HEK293 (cell line): ENCODE measurements around the gene TRAPPC1.

Experiments
- GFI1B ChIP-seq: fragments of 450-650 bp; formaldehyde crosslinking; IDR thresholded peaks from 2 replicates; pipeline ENCODE4 v1.5.1; 2016; ENCODE audit warnings: missing biosample characterization, missing genetic modification characterization
- GLIS2 ChIP-seq: fragments of 450-650 bp; formaldehyde crosslinking; IDR thresholded peaks from 2 replicates; pipeline ENCODE4 v1.5.1; 2016; ENCODE audit warnings: missing biosample characterization, missing genetic modification characterization
- KLF7 ChIP-seq: fragments of 450-650 bp; formaldehyde crosslinking; IDR thresholded peaks from 2 replicates; pipeline ENCODE4 v1.5.1; 2016; ENCODE audit warnings: missing biosample characterization, missing genetic modification characterization, borderline replicate concordance
- OVOL3 ChIP-seq: fragments of 450-650 bp; formaldehyde crosslinking; IDR thresholded peaks from 2 replicates; pipeline ENCODE4 v1.5.1; 2016; ENCODE audit warnings: missing biosample characterization, missing genetic modification characterization
- TRIM28 ChIP-seq: IDR thresholded peaks from 2 replicates; pipeline ENCODE4 v1.6.1; 2011; ENCODE audit warnings: low read length, control low read depth, borderline replicate concordance
- WT1 ChIP-seq: fragments of 450-650 bp; formaldehyde crosslinking; IDR thresholded peaks from 2 replicates; pipeline ENCODE4 v1.5.1; 2016; ENCODE audit warnings: missing biosample characterization, missing genetic modification characterization
- ZBTB21 ChIP-seq: fragments of 450-650 bp; formaldehyde crosslinking; IDR thresholded peaks from 2 replicates; pipeline ENCODE4 v1.5.1; 2017; ENCODE audit warnings: missing biosample characterization, missing genetic modification characterization
- ZFP37 ChIP-seq: fragments of 450-650 bp; formaldehyde crosslinking; IDR thresholded peaks from 2 replicates; pipeline ENCODE4 v1.5.1; 2016; ENCODE audit warnings: missing biosample characterization, missing genetic modification characterization
- ZNF138 ChIP-seq: fragments of 450-650 bp; formaldehyde crosslinking; IDR thresholded peaks from 2 replicates; pipeline ENCODE4 v1.5.1; 2016; ENCODE audit warnings: missing biosample characterization, missing genetic modification characterization, borderline replicate concordance
- ZNF155 ChIP-seq: fragments of 450-650 bp; formaldehyde crosslinking; IDR thresholded peaks from 2 replicates; pipeline ENCODE4 v1.5.1; 2016; ENCODE audit warnings: missing biosample characterization, missing genetic modification characterization
- ZNF169 ChIP-seq: fragments of 450-650 bp; formaldehyde crosslinking; IDR thresholded peaks from 2 replicates; pipeline ENCODE4 v1.5.1; 2016; ENCODE audit warnings: missing biosample characterization, missing genetic modification characterization
- ZNF19 ChIP-seq: fragments of 450-650 bp; formaldehyde crosslinking; IDR thresholded peaks from 2 replicates; pipeline ENCODE4; 2016; ENCODE audit warnings: missing biosample characterization, missing genetic modification characterization, low read depth
- ZNF2 ChIP-seq: fragments of 450-650 bp; formaldehyde crosslinking; IDR thresholded peaks from 2 replicates; pipeline ENCODE4 v1.5.1; 2016; ENCODE audit warnings: missing biosample characterization, missing genetic modification characterization
- ZNF24 ChIP-seq: fragments of 450-650 bp; formaldehyde crosslinking; IDR thresholded peaks from 2 replicates; pipeline ENCODE4 v1.5.1; 2016; ENCODE audit warnings: missing biosample characterization, missing genetic modification characterization
- ZNF248 ChIP-seq: fragments of 450-650 bp; formaldehyde crosslinking; IDR thresholded peaks from 2 replicates; pipeline ENCODE4 v1.5.1; 2017; ENCODE audit warnings: missing biosample characterization, missing genetic modification characterization
- ZNF266 ChIP-seq: fragments of 450-650 bp; formaldehyde crosslinking; IDR thresholded peaks from 2 replicates; pipeline ENCODE4 v1.5.1; 2016; ENCODE audit warnings: missing biosample characterization, missing genetic modification characterization, low read depth
- ZNF302 ChIP-seq: fragments of 450-650 bp; formaldehyde crosslinking; IDR thresholded peaks from 2 replicates; pipeline ENCODE4 v1.5.1; 2016; ENCODE audit warnings: missing biosample characterization, missing genetic modification characterization, low read depth
- ZNF48 ChIP-seq: fragments of 450-650 bp; formaldehyde crosslinking; IDR thresholded peaks from 2 replicates; pipeline ENCODE4 v1.5.1; 2016; ENCODE audit warnings: missing biosample characterization, missing genetic modification characterization
- ZNF521 ChIP-seq: fragments of 450-650 bp; formaldehyde crosslinking; IDR thresholded peaks from 2 replicates; pipeline ENCODE4 v1.5.1; 2017; ENCODE audit warnings: missing biosample characterization, mild to moderate bottlenecking, missing genetic modification characterization
- ZNF529 ChIP-seq: fragments of 450-650 bp; formaldehyde crosslinking; IDR thresholded peaks from 2 replicates; pipeline ENCODE4 v1.5.1; 2017; ENCODE audit warnings: missing genetic modification characterization, missing biosample characterization; ENCODE audit not compliant: insufficient replicate concordance
- ZNF530 ChIP-seq: fragments of 450-650 bp; formaldehyde crosslinking; IDR thresholded peaks from 2 replicates; pipeline ENCODE4 v1.5.1; 2016; ENCODE audit warnings: low read depth, missing biosample characterization, missing genetic modification characterization
- ZNF555 ChIP-seq: fragments of 450-650 bp; formaldehyde crosslinking; conservative IDR thresholded peaks from 2 replicates; pipeline ENCODE4 v1.5.1; 2017; ENCODE audit warnings: missing biosample characterization, mild to moderate bottlenecking, missing genetic modification characterization, inconsistent platforms
- ZNF629 ChIP-seq: fragments of 450-650 bp; formaldehyde crosslinking; IDR thresholded peaks from 2 replicates; pipeline ENCODE4 v1.5.1; 2017; ENCODE audit warnings: missing biosample characterization, missing genetic modification characterization
- ZNF660 ChIP-seq: fragments of 450-650 bp; IDR thresholded peaks from 2 replicates; pipeline ENCODE4 v1.5.1; 2018; ENCODE audit warnings: missing biosample characterization, mild to moderate bottlenecking, missing genetic modification characterization
- ZNF701 ChIP-seq: fragments of 450-650 bp; formaldehyde crosslinking; IDR thresholded peaks from 2 replicates; pipeline ENCODE4 v1.5.1; 2016; ENCODE audit warnings: missing biosample characterization, missing genetic modification characterization
- ZNF776 ChIP-seq: fragments of 450-650 bp; formaldehyde crosslinking; IDR thresholded peaks from 2 replicates; pipeline ENCODE4 v1.5.0; 2017; ENCODE audit warnings: missing biosample characterization, missing genetic modification characterization, borderline replicate concordance
- ZNF777 ChIP-seq: fragments of 450-650 bp; formaldehyde crosslinking; IDR thresholded peaks from 2 replicates; pipeline ENCODE4 v1.5.1; 2017; ENCODE audit warnings: missing biosample characterization, missing genetic modification characterization, borderline replicate concordance
- ZNF791 ChIP-seq: fragments of 450-650 bp; formaldehyde crosslinking; IDR thresholded peaks from 2 replicates; pipeline ENCODE4 v1.5.1; 2016; ENCODE audit warnings: missing biosample characterization, missing genetic modification characterization
- TF ChIP-seq, protein P1 (sequence below): fragments of 450-650 bp; formaldehyde crosslinking; IDR thresholded peaks from 2 replicates; pipeline ENCODE4 v1.5.1; 2016; ENCODE audit warnings: missing biosample characterization, missing genetic modification characterization
- TF ChIP-seq, protein P2 (sequence below): fragments of 450-650 bp; formaldehyde crosslinking; IDR thresholded peaks from 2 replicates; pipeline ENCODE4 v1.5.1; 2016; ENCODE audit warnings: missing biosample characterization, missing genetic modification characterization, low read depth
- TF ChIP-seq, protein P3 (sequence below): fragments of 450-650 bp; formaldehyde crosslinking; IDR thresholded peaks from 2 replicates; pipeline ENCODE4 v1.5.1; 2016; ENCODE audit warnings: missing biosample characterization, missing genetic modification characterization
- TF ChIP-seq, protein P4 (sequence below): fragments of 450-650 bp; formaldehyde crosslinking; IDR thresholded peaks from 2 replicates; pipeline ENCODE4; 2016; ENCODE audit warnings: missing biosample characterization, missing genetic modification characterization
- TF ChIP-seq, protein P5 (sequence below): fragments of 450-650 bp; formaldehyde crosslinking; IDR thresholded peaks from 2 replicates; pipeline ENCODE4 v1.5.1; 2016; ENCODE audit warnings: missing biosample characterization, missing genetic modification characterization

Gene TRAPPC1

DNA sequence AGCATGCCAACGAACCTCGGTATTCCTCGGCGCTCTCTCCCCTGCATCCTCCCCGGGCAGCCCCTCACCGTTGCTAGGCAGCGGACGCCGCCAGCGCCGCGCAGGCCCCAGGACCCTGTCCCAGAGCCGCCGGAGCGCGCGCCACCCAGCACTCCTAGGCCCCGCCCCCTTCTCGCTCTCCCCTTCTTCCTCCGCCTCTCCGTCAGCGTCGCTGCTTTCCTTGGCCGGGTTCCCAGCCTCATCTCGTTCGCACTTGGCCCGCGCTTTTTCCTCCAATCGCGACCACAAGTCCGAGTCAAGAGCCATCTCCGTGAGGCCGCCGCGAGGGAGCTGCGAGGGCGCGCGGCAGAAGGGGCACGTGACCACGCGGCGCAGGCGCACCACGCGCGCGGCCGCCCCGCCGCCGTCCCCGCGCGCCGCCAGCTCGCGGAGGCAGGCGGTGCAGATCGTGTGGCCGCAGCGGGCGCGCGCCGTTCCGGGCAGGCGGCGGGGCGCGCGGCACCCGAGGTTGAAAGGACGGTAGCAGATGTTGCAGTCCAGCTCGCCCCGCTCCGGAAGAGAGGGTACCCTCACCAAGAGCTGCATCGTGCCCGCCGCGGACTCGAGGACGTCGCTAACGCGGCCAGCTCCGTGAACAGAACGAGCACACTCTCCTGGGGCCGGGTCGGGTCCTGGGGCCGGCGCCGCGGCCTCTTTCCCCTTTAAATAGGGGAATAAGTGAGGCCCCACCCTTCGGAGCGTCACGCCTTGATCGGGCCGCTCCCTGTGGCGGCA lies 15.9 kb downstream of the TRAPPC1 start, which contains the start of gene RNF227 (continued):
- TF ChIP-seq ZNF530 (tag by site-specific recombination), result no peak
- TF ChIP-seq, protein P1, sequence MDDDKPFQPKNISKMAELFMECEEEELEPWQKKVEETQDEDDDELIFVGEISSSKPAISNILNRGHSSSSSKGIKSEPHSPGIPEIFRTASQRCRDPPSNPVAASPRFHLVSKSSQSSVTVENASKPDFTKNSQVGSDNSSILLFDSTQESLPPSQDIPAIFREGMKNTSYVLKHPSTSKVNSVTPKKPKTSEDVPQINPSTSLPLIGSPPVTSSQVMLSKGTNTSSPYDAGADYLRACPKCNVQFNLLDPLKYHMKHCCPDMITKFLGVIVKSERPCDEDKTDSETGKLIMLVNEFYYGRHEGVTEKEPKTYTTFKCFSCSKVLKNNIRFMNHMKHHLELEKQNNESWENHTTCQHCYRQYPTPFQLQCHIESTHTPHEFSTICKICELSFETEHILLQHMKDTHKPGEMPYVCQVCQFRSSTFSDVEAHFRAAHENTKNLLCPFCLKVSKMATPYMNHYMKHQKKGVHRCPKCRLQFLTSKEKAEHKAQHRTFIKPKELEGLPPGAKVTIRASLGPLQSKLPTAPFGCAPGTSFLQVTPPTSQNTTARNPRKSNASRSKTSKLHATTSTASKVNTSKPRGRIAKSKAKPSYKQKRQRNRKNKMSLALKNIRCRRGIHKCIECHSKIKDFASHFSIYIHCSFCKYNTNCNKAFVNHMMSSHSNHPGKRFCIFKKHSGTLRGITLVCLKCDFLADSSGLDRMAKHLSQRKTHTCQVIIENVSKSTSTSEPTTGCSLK (tag by site-specific recombination), result no peak
- no peak for TF ChIP-seq ZNF701 (tag by site-specific recombination)
- TF ChIP-seq ZNF24 (tag by site-specific recombination), result 0 out of 2 replicates have a peak, but pooled peaks have one; percentile 30
- TF ChIP-seq ZNF555 (tag by site-specific recombination), result no peak
- TF ChIP-seq ZBTB21 (tag by site-specific recombination), result no peak
- TF ChIP-seq ZNF2, result no peak
- TF ChIP-seq OVOL3 (tag by site-specific recombination), result no peak
- TF ChIP-seq ZNF529, result no peak
- peak; percentile 82 for TF ChIP-seq KLF7 (tag by site-specific recombination)
- no peak for TF ChIP-seq ZNF169 (tag by site-specific recombination)
- no peak for TF ChIP-seq ZNF155 (tag by site-specific recombination)
- TF ChIP-seq, protein P2, sequence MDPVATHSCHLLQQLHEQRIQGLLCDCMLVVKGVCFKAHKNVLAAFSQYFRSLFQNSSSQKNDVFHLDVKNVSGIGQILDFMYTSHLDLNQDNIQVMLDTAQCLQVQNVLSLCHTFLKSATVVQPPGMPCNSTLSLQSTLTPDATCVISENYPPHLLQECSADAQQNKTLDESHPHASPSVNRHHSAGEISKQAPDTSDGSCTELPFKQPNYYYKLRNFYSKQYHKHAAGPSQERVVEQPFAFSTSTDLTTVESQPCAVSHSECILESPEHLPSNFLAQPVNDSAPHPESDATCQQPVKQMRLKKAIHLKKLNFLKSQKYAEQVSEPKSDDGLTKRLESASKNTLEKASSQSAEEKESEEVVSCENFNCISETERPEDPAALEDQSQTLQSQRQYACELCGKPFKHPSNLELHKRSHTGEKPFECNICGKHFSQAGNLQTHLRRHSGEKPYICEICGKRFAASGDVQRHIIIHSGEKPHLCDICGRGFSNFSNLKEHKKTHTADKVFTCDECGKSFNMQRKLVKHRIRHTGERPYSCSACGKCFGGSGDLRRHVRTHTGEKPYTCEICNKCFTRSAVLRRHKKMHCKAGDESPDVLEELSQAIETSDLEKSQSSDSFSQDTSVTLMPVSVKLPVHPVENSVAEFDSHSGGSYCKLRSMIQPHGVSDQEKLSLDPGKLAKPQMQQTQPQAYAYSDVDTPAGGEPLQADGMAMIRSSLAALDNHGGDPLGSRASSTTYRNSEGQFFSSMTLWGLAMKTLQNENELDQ, result no peak
- TF ChIP-seq ZNF19, result no peak
- TF ChIP-seq ZNF248 (tag by site-specific recombination), result no peak
- TF ChIP-seq ZNF138 (tag by site-specific recombination), result no peak
- no peak for TF ChIP-seq ZNF302
- TF ChIP-seq, protein P3, sequence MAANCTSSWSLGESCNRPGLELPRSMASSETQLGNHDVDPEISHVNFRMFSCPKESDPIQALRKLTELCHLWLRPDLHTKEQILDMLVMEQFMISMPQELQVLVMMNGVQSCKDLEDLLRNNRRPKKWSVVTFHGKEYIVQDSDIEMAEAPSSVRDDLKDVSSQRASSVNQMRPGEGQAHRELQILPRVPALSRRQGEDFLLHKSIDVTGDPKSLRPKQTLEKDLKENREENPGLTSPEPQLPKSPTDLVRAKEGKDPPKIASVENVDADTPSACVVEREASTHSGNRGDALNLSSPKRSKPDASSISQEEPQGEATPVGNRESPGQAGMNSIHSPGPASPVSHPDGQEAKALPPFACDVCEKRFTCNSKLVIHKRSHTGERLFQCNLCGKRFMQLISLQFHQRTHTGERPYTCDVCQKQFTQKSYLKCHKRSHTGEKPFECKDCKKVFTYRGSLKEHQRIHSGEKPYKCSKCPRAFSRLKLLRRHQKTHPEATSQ (tag by site-specific recombination), result peak; percentile 7; the same call in 1 of the 2 replicates
- TF ChIP-seq ZFP37, result 0 out of 2 replicates have a peak, but pooled peaks have one; percentile 64
- TF ChIP-seq ZNF777 (tag by site-specific recombination), result no peak
- TF ChIP-seq, protein P4, sequence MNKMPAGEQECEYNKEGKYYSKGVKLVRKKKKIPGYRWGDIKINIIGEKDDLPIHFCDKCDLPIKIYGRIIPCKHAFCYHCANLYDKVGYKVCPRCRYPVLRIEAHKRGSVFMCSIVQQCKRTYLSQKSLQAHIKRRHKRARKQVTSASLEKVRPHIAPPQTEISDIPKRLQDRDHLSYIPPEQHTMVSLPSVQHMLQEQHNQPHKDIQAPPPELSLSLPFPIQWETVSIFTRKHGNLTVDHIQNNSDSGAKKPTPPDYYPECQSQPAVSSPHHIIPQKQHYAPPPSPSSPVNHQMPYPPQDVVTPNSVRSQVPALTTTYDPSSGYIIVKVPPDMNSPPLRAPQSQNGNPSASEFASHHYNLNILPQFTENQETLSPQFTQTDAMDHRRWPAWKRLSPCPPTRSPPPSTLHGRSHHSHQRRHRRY (tag by site-specific recombination), result no peak
- no peak for TF ChIP-seq ZNF266 (tag by site-specific recombination)
- no peak for TF ChIP-seq ZNF48 (tag by site-specific recombination)
- TF ChIP-seq, protein P5, sequence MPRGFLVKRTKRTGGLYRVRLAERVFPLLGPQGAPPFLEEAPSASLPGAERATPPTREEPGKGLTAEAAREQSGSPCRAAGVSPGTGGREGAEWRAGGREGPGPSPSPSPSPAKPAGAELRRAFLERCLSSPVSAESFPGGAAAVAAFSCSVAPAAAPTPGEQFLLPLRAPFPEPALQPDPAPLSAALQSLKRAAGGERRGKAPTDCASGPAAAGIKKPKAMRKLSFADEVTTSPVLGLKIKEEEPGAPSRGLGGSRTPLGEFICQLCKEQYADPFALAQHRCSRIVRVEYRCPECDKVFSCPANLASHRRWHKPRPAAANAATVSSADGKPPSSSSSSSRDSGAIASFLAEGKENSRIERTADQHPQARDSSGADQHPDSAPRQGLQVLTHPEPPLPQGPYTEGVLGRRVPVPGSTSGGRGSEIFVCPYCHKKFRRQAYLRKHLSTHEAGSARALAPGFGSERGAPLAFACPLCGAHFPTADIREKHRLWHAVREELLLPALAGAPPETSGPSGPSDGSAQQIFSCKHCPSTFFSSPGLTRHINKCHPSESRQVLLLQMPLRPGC (tag by site-specific recombination), result peak; percentile 60; the same call in 1 of the 2 replicates
- TF ChIP-seq ZNF629, result peak; percentile 66
- no peak for TF ChIP-seq WT1
- TF ChIP-seq ZNF776, result no peak
- TF ChIP-seq GLIS2, result peak; percentile 53
- TF ChIP-seq GFI1B, result no peak
- TF ChIP-seq ZNF660, result peak; percentile 80; the same call in 1 of the 2 replicates
- TF ChIP-seq TRIM28, result no peak
- TF ChIP-seq ZNF791 (tag by site-specific recombination), result no peak
- TF ChIP-seq ZNF521 (tag by site-specific recombination), result no peak
